HepG2 (cell line): Measurements from ENCODE around the gene SERPINB6. TPM values are rescaled to one million over a fixed set of nuclear protein-coding genes. Genes with fewer than 3 reads are reported as not detected.
A peak's percentile ranks its signal among the peaks of the same experiment; 100 is the strongest.

Experiments
- ATF4 ChIP-seq, 2 experiments: fragments of 450-650 bp in 1 of 2; sonication (generic) in 1 of 2; formaldehyde crosslinking; IDR thresholded peaks; 2 replicates each; pipeline versions ENCODE4 v1.5.0 to v1.8.0; 2020 to 2022; ENCODE audit warnings: mild to moderate bottlenecking in 1 of 2, missing genetic modification reagents in 1 of 2
- HMGXB3 ChIP-seq: sonication (generic); formaldehyde crosslinking; IDR thresholded peaks from 2 replicates; pipeline ENCODE4 v1.4.0; 2020; ENCODE audit warnings: missing genetic modification reagents, borderline replicate concordance
- PAXIP1 ChIP-seq: sonication (generic); formaldehyde crosslinking; conservative IDR thresholded peaks from 2 replicates; pipeline ENCODE4 v1.4.0; 2020; ENCODE audit warnings: mild to moderate bottlenecking, missing genetic modification reagents, moderate library complexity
- POLR2G ChIP-seq: fragments of 200-400 bp; formaldehyde crosslinking; IDR thresholded peaks from 2 replicates; pipeline ENCODE4 v1.6.1; 2018; ENCODE audit warnings: mild to moderate bottlenecking, low read depth, low read length, moderate library complexity
- PRDM15 ChIP-seq: sonication (generic); formaldehyde crosslinking; IDR thresholded peaks from 2 replicates; pipeline ENCODE4 v1.4.0; 2020; ENCODE audit warnings: missing genetic modification reagents
- SMYD3 ChIP-seq: sonication (generic); formaldehyde crosslinking; IDR thresholded peaks from 2 replicates; pipeline ENCODE4 v1.8.1; 2023; ENCODE audit warnings: mild to moderate bottlenecking, missing genetic modification reagents
- SRF ChIP-seq: IDR thresholded peaks from 2 replicates; pipeline ENCODE4 v1.6.1; 2011; ENCODE audit warnings: mild to moderate bottlenecking, low read depth, low read length, moderate library complexity
- TBX3 ChIP-seq: fragments of 450-650 bp; IDR thresholded peaks from 2 replicates; pipeline ENCODE4 v1.6.1; 2017; ENCODE audit warnings: antibody characterized with exemption, mild to moderate bottlenecking, inconsistent platforms, borderline replicate concordance
- TFDP1 ChIP-seq: IDR thresholded peaks from 2 replicates; pipeline ENCODE4 v1.6.1; 2016; ENCODE audit warnings: missing compliant biosample characterization, missing genetic modification reagents, borderline replicate concordance
- ZNF101 ChIP-seq: sonication (generic); formaldehyde crosslinking; IDR thresholded peaks from 2 replicates; pipeline ENCODE4 v1.4.0; 2020; ENCODE audit warnings: mild to moderate bottlenecking, low read depth, missing genetic modification reagents, borderline replicate concordance
- ZNF234 ChIP-seq: sonication (generic); formaldehyde crosslinking; conservative IDR thresholded peaks from 2 replicates; pipeline ENCODE4 v1.5.1; 2020; ENCODE audit warnings: mild to moderate bottlenecking, missing genetic modification reagents
- ZNF317 ChIP-seq: sonication (generic); formaldehyde crosslinking; IDR thresholded peaks from 2 replicates; pipeline ENCODE4 v1.5.0; 2020; ENCODE audit warnings: mild to moderate bottlenecking, missing genetic modification reagents
- ZNF780A ChIP-seq: sonication (generic); formaldehyde crosslinking; IDR thresholded peaks from 2 replicates; pipeline ENCODE4 v1.8.0; 2022; ENCODE audit warnings: mild to moderate bottlenecking, missing genetic modification reagents, moderate library complexity
- ZNF878 ChIP-seq: sonication (generic); formaldehyde crosslinking; IDR thresholded peaks from 2 replicates; pipeline ENCODE4 v1.8.1; 2023; ENCODE audit warnings: mild to moderate bottlenecking, missing genetic modification reagents, moderate library complexity
- polyA plus RNA-seq, 8 experiments: library from polyadenylated mRNA; depleted of rRNA in 3 of 8; stranded (reverse) in 7 of 8; unstranded in 1 of 8; fragments of >200 nt; fragmentation: Illumina TruSeq in 4 of 8; extraction: Trizol in 4 of 8; gene quantifications; 2 replicates each; pipeline versions ENCODE4 v1.2.1 to v1.2.3, GENCODE V29; 2011 to 2016; ENCODE audit warnings: low read depth in 4 of 8, missing spikeins in 1 of 8, mixed read lengths in 1 of 8; ENCODE audit not compliant: insufficient read depth in 1 of 8
- total RNA-seq, 5 experiments: library from RNA; depleted of rRNA; stranded (reverse); fragments of >200 nt; fragmentation: Illumina TruSeq; extraction: Trizol; gene quantifications; 2 replicates each; pipeline ENCODE4 v1.2.3, GENCODE V29; 2016; ENCODE audit warnings: low read depth in 1 of 5

SERPINB6 gene
- total and polyA plus RNA-seq, 2 of the 13 experiments (the other 11 are each of a cell fraction or from before 2014, with no cell fraction given) = 38.2 to 61.3 TPM

- 0 out of 2 replicates have a peak, but pooled peaks have one; percentile 57 for TF ChIP-seq HMGXB3 (CRISPR knock-in tag)
- 0 out of 2 replicates have a peak, but pooled peaks have one; percentile 29 for TF ChIP-seq POLR2G
- TF ChIP-seq PAXIP1 = peak; percentile 51; the same call in 1 of the 2 replicates
- no peak for TF ChIP-seq SMYD3 (CRISPR knock-in tag)
- TF ChIP-seq ZNF878 (CRISPR knock-in tag) = no peak; the same call in 1 of the 2 replicates
- 0 out of 2 replicates have a peak, but pooled peaks have one; percentile 25 for TF ChIP-seq ZNF317 (CRISPR knock-in tag)
- TF ChIP-seq SRF = no peak; the same call in 1 of the 2 replicates
- no peak for TF ChIP-seq ATF4 (CRISPR knock-in tag; IDR thresholded peaks at IDR 0.05)
- TF ChIP-seq TBX3 = no peak
- TF ChIP-seq ZNF234 (CRISPR knock-in tag) = no peak
- TF ChIP-seq ZNF101 (CRISPR knock-in tag) = 0 out of 2 replicates have a peak, but pooled peaks have one; percentile 33
- TF ChIP-seq PRDM15 (CRISPR knock-in tag) = no peak
- no peak for TF ChIP-seq ZNF780A (CRISPR knock-in tag)
- peak; percentile 69; the same call in 1 of the 2 replicates for TF ChIP-seq TFDP1 (CRISPR knock-in tag)
These were observed 18.7 kb downstream of the SERPINB6 start (continued) for GRCh38 chr6:2952557-2953095.
